B cell (primary cell): Measurements from ENCODE around the gene LRRC25.

Source experiments
- EZH2 ChIP-seq: IDR thresholded peaks from 2 replicates; pipeline ENCODE4 v1.6.1; 2012; ENCODE audit warnings: borderline replicate concordance, low read depth, mild to moderate bottlenecking, moderate library complexity, low read length; ENCODE audit not compliant: insufficient read depth, poor library complexity, severe bottlenecking
- TF ChIP-seq, protein P1 (sequence below): fragments of 200-600 bp; IDR thresholded peaks from one replicate; pipeline ENCODE4 v1.8.0; 2022; ENCODE audit warnings: antibody characterized with exemption, mild to moderate bottlenecking

DNA sequence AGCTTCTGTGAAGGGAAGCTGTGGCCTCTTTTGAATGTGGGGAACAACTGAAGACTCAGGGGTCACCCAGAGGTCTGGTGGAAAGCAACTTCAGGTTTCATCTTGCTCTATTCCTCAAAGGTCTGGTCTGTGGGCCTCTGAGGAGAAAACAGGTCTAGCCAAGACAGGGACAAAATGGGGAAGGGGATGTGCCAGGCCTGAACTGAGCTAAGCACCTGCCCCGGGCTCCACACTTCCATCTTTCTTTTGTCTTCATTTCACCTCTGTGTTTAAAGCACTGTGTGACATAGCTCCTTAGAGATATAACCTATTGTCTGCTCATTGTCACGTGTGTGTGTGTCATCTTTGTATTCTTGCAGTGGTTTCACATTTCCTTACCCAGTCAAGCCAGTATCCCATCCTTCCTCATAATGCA lies 31.4 kb downstream of the LRRC25 start:
- TF ChIP-seq, protein P1, sequence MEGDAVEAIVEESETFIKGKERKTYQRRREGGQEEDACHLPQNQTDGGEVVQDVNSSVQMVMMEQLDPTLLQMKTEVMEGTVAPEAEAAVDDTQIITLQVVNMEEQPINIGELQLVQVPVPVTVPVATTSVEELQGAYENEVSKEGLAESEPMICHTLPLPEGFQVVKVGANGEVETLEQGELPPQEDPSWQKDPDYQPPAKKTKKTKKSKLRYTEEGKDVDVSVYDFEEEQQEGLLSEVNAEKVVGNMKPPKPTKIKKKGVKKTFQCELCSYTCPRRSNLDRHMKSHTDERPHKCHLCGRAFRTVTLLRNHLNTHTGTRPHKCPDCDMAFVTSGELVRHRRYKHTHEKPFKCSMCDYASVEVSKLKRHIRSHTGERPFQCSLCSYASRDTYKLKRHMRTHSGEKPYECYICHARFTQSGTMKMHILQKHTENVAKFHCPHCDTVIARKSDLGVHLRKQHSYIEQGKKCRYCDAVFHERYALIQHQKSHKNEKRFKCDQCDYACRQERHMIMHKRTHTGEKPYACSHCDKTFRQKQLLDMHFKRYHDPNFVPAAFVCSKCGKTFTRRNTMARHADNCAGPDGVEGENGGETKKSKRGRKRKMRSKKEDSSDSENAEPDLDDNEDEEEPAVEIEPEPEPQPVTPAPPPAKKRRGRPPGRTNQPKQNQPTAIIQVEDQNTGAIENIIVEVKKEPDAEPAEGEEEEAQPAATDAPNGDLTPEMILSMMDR = no peak
- no peak for TF ChIP-seq EZH2
